Kidney epithelial cell (primary cell): ENCODE results near the gene RWDD4. TPM values are rescaled to one million over a fixed set of nuclear protein-coding genes. Genes with fewer than 3 reads are reported as not detected.

Source experiments
- DNase-seq: peaks from one replicate; pipeline ENCODE4 v3.0.0-alpha.2; 2010; ENCODE audit warnings: low read depth
- H3K27me3 ChIP-seq: 2 replicates; pipeline ENCODE4 v1.6.0; 2011; ENCODE audit warnings: low read length; ENCODE audit not compliant: control insufficient read depth, insufficient read depth
- H3K36me3 ChIP-seq: 2 replicates; pipeline ENCODE4 v1.5.1; 2011; ENCODE audit warnings: low read length; ENCODE audit not compliant: control insufficient read depth, insufficient read depth
- H3K4me3 ChIP-seq: 2 replicates; pipeline ENCODE4 v1.5.1; 2011; ENCODE audit warnings: low read depth, mild to moderate bottlenecking, control low read depth, low read length
- total RNA-seq: library from RNA; depleted of rRNA; stranded (reverse); fragments of >200 nt; gene quantifications from 2 replicates; pipeline ENCODE4 v1.2.3, GENCODE V29; 2015
- TF ChIP-seq, protein P1 (sequence below): IDR thresholded peaks from 2 replicates; pipeline ENCODE4 v1.5.1; 2011; ENCODE audit warnings: mild to moderate bottlenecking, moderate library complexity, low read length, control low read depth, inconsistent platforms; ENCODE audit not compliant: insufficient read depth, poor library complexity, severe bottlenecking

Gene RWDD4
- 17.6 and 20.7 TPM in 2 replicates for total RNA-seq

DNA sequence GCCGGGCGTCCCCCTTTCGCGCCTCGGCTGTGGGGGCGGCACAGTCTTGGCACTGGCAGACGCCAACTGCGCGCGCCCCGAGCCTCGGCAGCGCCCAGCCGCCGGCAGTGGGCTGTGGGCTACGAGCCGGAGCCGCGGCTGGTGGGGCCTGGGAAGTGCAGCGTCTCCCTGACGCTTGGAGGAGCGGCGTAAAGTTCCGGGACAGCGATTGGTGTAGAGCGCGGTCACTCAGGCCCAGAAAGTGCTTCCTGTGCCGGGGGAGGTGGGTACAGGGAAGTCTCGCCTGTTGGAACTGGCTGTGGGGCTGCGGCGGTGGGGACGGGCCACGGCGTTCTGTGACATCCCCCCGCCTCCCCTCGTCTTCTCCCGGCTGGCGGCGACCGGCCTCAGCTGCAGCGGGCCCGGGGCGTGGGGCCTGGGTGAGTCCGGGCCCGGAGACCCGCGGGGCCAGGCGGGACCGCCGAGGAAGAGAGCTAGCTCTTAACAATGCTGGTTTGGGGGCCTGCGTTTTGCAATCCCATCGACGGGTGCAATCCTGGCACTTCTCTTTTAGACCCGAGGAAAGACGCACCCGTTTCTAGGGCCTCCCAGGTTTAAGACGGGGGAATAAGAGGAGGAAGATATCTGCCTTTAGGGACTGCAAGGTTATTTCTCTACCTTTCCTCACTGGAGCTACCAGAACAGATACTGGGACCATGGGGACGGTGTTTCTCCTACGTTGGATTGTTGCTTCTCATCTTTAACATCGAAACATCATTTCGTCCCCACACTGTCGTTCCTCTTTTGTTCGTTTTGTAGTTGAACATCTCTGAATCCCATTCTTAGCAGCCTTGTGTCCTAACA is at the start of gene RWDD4, which contains the start of gene TRAPPC11:
RWDD4 (minus strand) TSS at position 157 of the 843 bp plus-strand sequence. CDS start 233 bp downstream, outside the sequence.
TRAPPC11 (plus strand) TSS at position 265 of the 843 bp plus-strand sequence. CDS start 4,575 bp downstream, outside the sequence.
- peak within 1 kb of the TSS; percentile 60 for H3K4me3 ChIP-seq
- TF ChIP-seq, protein P1, sequence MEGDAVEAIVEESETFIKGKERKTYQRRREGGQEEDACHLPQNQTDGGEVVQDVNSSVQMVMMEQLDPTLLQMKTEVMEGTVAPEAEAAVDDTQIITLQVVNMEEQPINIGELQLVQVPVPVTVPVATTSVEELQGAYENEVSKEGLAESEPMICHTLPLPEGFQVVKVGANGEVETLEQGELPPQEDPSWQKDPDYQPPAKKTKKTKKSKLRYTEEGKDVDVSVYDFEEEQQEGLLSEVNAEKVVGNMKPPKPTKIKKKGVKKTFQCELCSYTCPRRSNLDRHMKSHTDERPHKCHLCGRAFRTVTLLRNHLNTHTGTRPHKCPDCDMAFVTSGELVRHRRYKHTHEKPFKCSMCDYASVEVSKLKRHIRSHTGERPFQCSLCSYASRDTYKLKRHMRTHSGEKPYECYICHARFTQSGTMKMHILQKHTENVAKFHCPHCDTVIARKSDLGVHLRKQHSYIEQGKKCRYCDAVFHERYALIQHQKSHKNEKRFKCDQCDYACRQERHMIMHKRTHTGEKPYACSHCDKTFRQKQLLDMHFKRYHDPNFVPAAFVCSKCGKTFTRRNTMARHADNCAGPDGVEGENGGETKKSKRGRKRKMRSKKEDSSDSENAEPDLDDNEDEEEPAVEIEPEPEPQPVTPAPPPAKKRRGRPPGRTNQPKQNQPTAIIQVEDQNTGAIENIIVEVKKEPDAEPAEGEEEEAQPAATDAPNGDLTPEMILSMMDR = peak; percentile 8
- H3K27me3 ChIP-seq = no peaks in the 10 kb centered on the region
- H3K36me3 ChIP-seq = no peaks in the 10 kb centered on the region
- peak; percentile 92 for DNase-seq

DNA sequence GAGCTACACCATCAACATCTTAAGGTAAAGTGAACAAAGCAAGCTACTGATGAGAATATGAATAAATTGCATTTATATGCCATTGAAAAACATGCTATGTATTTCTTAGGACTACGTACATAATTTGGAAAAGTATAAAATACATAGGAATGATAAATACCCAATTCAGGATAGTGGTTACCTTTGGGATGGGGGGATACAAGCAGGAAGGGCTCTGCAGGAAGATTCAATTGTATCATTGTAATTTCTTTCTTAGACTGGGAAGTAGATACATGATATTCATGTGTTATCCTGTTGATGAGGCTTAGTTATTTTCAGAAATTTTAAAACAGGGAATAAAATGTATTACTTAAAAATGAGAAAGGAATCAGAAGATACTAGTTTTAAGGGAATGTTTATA is 43.5 kb upstream of the RWDD4 start:
- DNase-seq = no peak
- no peaks in the 10 kb centered on the region for H3K27me3 ChIP-seq
- H3K36me3 ChIP-seq = no peaks in the 10 kb centered on the region
- TF ChIP-seq, protein P1 = no peak
- H3K4me3 ChIP-seq = no peak overlapping the region

DNA sequence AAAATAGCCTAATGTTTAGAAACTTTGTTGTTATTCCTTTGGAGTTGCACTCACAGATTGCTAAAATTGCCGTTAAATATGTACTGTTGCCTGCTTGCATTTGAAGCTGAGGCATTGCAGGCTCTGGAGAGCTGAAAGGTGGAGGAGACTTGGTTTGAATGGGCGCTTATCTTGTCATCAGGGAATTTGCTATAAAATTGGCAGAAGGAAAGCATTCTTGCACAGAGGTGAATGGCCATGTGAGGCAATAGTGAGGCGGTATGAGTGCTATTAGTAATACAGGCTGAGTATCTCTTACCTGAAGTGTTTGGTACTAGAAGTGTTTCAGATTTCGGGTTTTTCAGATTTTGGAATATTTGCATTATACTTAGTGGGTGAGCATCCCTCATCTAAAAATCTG is 41.4 kb upstream of the RWDD4 start:
- Histone ChIP-seq H3K27me3 (no peaks in the 10 kb centered on the region), H3K4me3 (no peak overlapping the region), H3K36me3 (no peaks in the 10 kb centered on the region)
- TF ChIP-seq, protein P1 = no peak
- no peak for DNase-seq

DNA sequence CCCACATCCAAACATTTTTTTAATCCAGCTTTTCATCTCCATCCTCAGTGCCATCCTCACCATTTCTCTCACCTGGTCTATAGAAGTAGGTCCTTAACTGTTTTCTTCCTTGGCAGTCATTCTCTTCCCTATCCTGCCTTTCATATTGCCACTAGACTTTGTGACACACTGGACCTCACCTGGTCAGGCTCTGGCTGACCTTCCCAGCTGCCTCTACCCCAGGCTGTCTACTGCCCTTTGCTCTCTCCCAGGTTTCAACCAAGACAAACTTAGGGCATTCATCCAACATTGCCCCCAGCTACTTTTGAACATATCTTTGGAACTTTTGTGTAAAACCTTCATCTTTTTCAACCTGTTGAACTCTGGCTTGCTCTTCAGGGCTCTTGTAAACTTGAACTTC is 39.9 kb upstream of the RWDD4 start:
- Histone ChIP-seq H3K4me3 (no peak overlapping the region), H3K27me3 (no peaks in the 10 kb centered on the region), H3K36me3 (no peaks in the 10 kb centered on the region)
- no peak for DNase-seq
- TF ChIP-seq, protein P1 = no peak

DNA sequence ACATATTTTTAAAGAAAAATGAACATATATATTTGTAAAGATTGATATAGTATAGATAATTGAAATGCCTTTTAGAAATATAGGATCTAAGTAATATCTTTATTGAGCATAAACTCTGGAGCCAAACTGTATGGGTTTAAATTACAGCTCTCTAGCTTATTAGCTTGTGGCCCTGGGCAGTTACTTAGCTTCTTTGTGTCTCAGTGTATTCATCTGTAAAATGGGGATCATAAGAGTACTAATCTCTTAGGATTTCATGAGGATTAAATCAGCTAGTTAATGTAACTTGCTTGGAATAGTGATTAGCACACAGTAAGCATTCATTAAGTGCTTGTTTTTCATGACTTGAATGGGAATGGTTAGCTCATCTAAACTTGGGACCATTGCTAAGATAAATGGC is 32.9 kb upstream of the RWDD4 start:
- Histone ChIP-seq H3K27me3 (no peaks in the 10 kb centered on the region), H3K36me3 (no peaks in the 10 kb centered on the region), H3K4me3 (no peak overlapping the region)
- no peak for DNase-seq
- TF ChIP-seq, protein P1 = no peak
